IMR-90 (cell line): ENCODE results near the gene MAP2. TPM values are rescaled to one million over a fixed set of nuclear protein-coding genes. Genes with fewer than 3 reads are reported as not detected.
A peak's percentile ranks its signal among the peaks of the same experiment; 100 is the strongest.

Source experiments
- ATAC-seq: fragments of 200-7000 bp; cut with Tn5 transposase; 2 replicates; pipeline ENCODE4 v1.9.1; 2020; ENCODE audit warnings: low read depth, mild to moderate bottlenecking, moderate library complexity
- BruUV-seq: library from RNA; stranded (reverse); fragments of 400-500 nt; replicated peaks from 2 replicates; lab custom pipeline; 2021; lab: Mats Ljungman, UMichigan
- CTCF ChIA-PET: fragments of 300-600 bp; formaldehyde crosslinking; extraction: SDS; loops from one replicate; lab custom pipeline; 2021; ENCODE audit warnings: antibody characterized with exemption; lab: Yijun Ruan, JAX
- POLR2A ChIA-PET: fragments of 300-600 bp; sonication (Branson Sonifier 250); formaldehyde crosslinking; loops from one replicate; lab custom pipeline; 2022; ENCODE audit warnings: antibody characterized with exemption; ENCODE audit not compliant: unreplicated experiment; lab: Charles Lee
- DNase-seq: peaks from one replicate; pipeline ENCODE4 v3.0.0; 2013
- H2AFZ ChIP-seq: replicated peaks from 2 replicates; pipeline ENCODE3; 2013; ENCODE audit warnings: low read length, mild to moderate bottlenecking; ENCODE audit not compliant: poor library complexity
- H2AK5ac ChIP-seq: 2 replicates; pipeline ENCODE4 v1.6.1; 2013; ENCODE audit warnings: low read depth, low read length, inconsistent platforms
- H2AK9ac ChIP-seq: replicated peaks from 2 replicates; pipeline ENCODE3; 2013; ENCODE audit warnings: mild to moderate bottlenecking, low read depth, low read length, moderate library complexity; ENCODE audit not compliant: poor library complexity
- H2BK120ac ChIP-seq: 2 replicates; pipeline ENCODE4 v1.6.1; 2013; ENCODE audit warnings: low read depth, low read length, inconsistent platforms
- H2BK15ac ChIP-seq: 3 replicates; pipeline ENCODE4 v1.6.1; 2013; ENCODE audit warnings: low read depth, low read length, inconsistent platforms
- H2BK20ac ChIP-seq: 2 replicates; pipeline ENCODE4 v1.6.1; 2013; ENCODE audit warnings: low read depth, mild to moderate bottlenecking, inconsistent platforms, low read length, moderate library complexity
- H2BK5ac ChIP-seq: 2 replicates; pipeline ENCODE4 v1.6.1; 2013; ENCODE audit warnings: mild to moderate bottlenecking, low read depth, low read length, inconsistent platforms; ENCODE audit not compliant: poor library complexity, severe bottlenecking
- H3K14ac ChIP-seq: replicated peaks from 2 replicates; pipeline ENCODE4 v1.6.1; 2013; ENCODE audit warnings: low read depth, low read length, inconsistent platforms
- H3K18ac ChIP-seq: 2 replicates; pipeline ENCODE4 v1.6.1; 2013; ENCODE audit warnings: low read depth, low read length, control low read depth
- H3K23ac ChIP-seq: 2 replicates; pipeline ENCODE4 v1.6.1; 2013; ENCODE audit warnings: low read depth, low read length, inconsistent platforms
- H3K27ac ChIP-seq: 2 replicates; pipeline ENCODE4 v1.5.1; 2013; ENCODE audit warnings: mild to moderate bottlenecking, control low read depth, low read length; ENCODE audit not compliant: insufficient read depth
- H3K27me3 ChIP-seq: 2 replicates; pipeline ENCODE4 v1.6.1; 2013; ENCODE audit warnings: low read length; ENCODE audit not compliant: control insufficient read depth, insufficient read depth
- H3K36me3 ChIP-seq: 2 replicates; pipeline ENCODE4 v1.6.1; 2013; ENCODE audit warnings: low read length, mixed read lengths; ENCODE audit not compliant: control insufficient read depth, insufficient read depth
- H3K4ac ChIP-seq: 2 replicates; pipeline ENCODE4 v1.6.1; 2013; ENCODE audit warnings: low read depth, low read length, inconsistent platforms
- H3K4me1 ChIP-seq: 2 replicates; pipeline ENCODE4 v1.6.1; 2013; ENCODE audit warnings: low read length, mixed read lengths; ENCODE audit not compliant: control insufficient read depth, insufficient read depth
- H3K4me2 ChIP-seq: 2 replicates; pipeline ENCODE4 v1.6.1; 2013; ENCODE audit warnings: low read depth, mild to moderate bottlenecking, control low read depth, low read length, moderate library complexity
- H3K4me3 ChIP-seq: 2 replicates; pipeline ENCODE4 v1.5.1; 2013; ENCODE audit warnings: low read depth, mild to moderate bottlenecking, control low read depth, low read length, moderate library complexity; ENCODE audit not compliant: insufficient read depth
- H3K56ac ChIP-seq: 2 replicates; pipeline ENCODE4 v1.6.1; 2013; ENCODE audit warnings: low read length, inconsistent platforms; ENCODE audit not compliant: insufficient read depth; ENCODE audit errors: extremely low read depth
- H3K79me1 ChIP-seq, 2 experiments: 2 replicates each; pipeline ENCODE4 v1.6.1; 2013; ENCODE audit warnings: low read length in 2 of 2, inconsistent platforms in 1 of 2, low read depth in 1 of 2
- H3K9ac ChIP-seq: 2 replicates; pipeline ENCODE4 v1.6.1; 2013; ENCODE audit warnings: low read depth, low read length, control low read depth
- H3K9me1 ChIP-seq: 2 replicates; pipeline ENCODE4 v1.6.1; 2013; ENCODE audit warnings: low read length, inconsistent platforms; ENCODE audit not compliant: insufficient read depth
- H3K9me3 ChIP-seq: 2 replicates; pipeline ENCODE4 v1.6.1; 2013; ENCODE audit warnings: low read length; ENCODE audit not compliant: control insufficient read depth, insufficient read depth
- H4K20me1 ChIP-seq: 2 replicates; pipeline ENCODE4 v1.6.1; 2013; ENCODE audit warnings: low read length, inconsistent platforms; ENCODE audit not compliant: insufficient read depth
- H4K5ac ChIP-seq: 2 replicates; pipeline ENCODE4 v1.6.1; 2013; ENCODE audit warnings: mild to moderate bottlenecking, low read depth, low read length, control low read depth
- H4K8ac ChIP-seq, 2 experiments: 2 replicates each; pipeline ENCODE4 v1.6.1; 2013; ENCODE audit warnings: low read depth in 2 of 2, low read length in 2 of 2, control low read depth in 1 of 2, inconsistent platforms in 1 of 2
- H4K91ac ChIP-seq: 2 replicates; pipeline ENCODE4 v1.6.1; 2013; ENCODE audit warnings: low read depth, low read length, inconsistent platforms; ENCODE audit not compliant: insufficient read depth
- CEBPB ChIP-seq: IDR thresholded peaks from 2 replicates; pipeline ENCODE4 v1.6.1; 2012; ENCODE audit warnings: low read depth, low read length, improper control_type of control experiment
- CHD1 ChIP-seq: IDR thresholded peaks from 2 replicates; pipeline ENCODE4 v1.6.1; 2012; ENCODE audit warnings: low read depth, low read length, improper control_type of control experiment
- ELK1 ChIP-seq: fragments of 150-350 bp; IDR thresholded peaks from 2 replicates; pipeline ENCODE4 v1.6.1; 2016; ENCODE audit warnings: low read depth, mild to moderate bottlenecking, low read length, moderate library complexity, borderline replicate concordance
- MAFK ChIP-seq: IDR thresholded peaks from 2 replicates; pipeline ENCODE4 v1.6.1; 2012; ENCODE audit warnings: low read depth, low read length, improper control_type of control experiment
- RFX5 ChIP-seq: IDR thresholded peaks from 2 replicates; pipeline ENCODE4 v1.8.0; 2012; ENCODE audit warnings: low read depth, mild to moderate bottlenecking, low read length, moderate library complexity
- WGBS, 2 experiments: methylation state at CpG; one replicate each; pipeline versions ENCODE4 v1.1.5 to v1.1.7; 2013; ENCODE audit warnings: missing lambda C conversion rate in 2 of 2; ENCODE audit not compliant: insufficient read length in 1 of 2; ENCODE audit errors: extremely low coverage in 2 of 2; 5-methylcytosine and 5-hydroxymethylcytosine counted together
- dilution Hi-C: fragments of 300-500 bp; cut with HindIII; formaldehyde crosslinking; loops from one replicate; pipeline ENCODE4 v1.14.3; 2018; ENCODE audit warnings: low sequenced_read_pairs; ENCODE audit not compliant: unreplicated experiment
- in situ Hi-C: fragments of 300-500 bp; cut with MboI; formaldehyde crosslinking; loops from 3 replicates; pipeline ENCODE4 v1.14.3; 2019; ENCODE audit warnings: low sequenced_read_pairs, inconsistent platforms, mixed read lengths
- intact Hi-C: fragments of 100-400 bp; cut with micrococcal nuclease; formaldehyde crosslinking; loops from 2 replicates; pipeline ENCODE4 v1.10.0; 2022
- polyA plus RNA-seq, 3 experiments: library from polyadenylated mRNA; depleted of rRNA; stranded (reverse); fragments of >200 nt; gene quantifications; 2 replicates each; pipeline ENCODE4 v1.2.3, GENCODE V29; 2012; ENCODE audit warnings: low replicate concordance in 1 of 3
- total RNA-seq: library from RNA; depleted of rRNA; stranded (reverse); fragments of >200 nt; gene quantifications from 2 replicates; pipeline ENCODE4 v1.2.3, GENCODE V29; 2012
- TF ChIP-seq, protein P1 (sequence below): conservative IDR thresholded peaks from 2 replicates; pipeline ENCODE4 v1.5.1; 2012; ENCODE audit warnings: mild to moderate bottlenecking, low read depth, low read length, improper control_type of control experiment

MAP2 gene
- total and polyA plus RNA-seq, 2 of the 4 experiments (the other 2 are of a cell fraction), result 0.29 to 0.36 TPM

GRCh38 chr2:209547726-209548125 is 123.9 kb downstream of the MAP2 start:
- ChIA-PET CTCF (no interaction called here), POLR2A (no interaction called here)
- Histone ChIP-seq H3K23ac (no peak overlapping the region), H2BK20ac (no peak overlapping the region), H3K14ac (no peak overlapping the region), H3K9ac (no peak overlapping the region), H4K8ac (no peak overlapping the region), H4K20me1 (no peaks in the 10 kb centered on the region), H3K56ac (no peak overlapping the region), H4K5ac (no peak overlapping the region), H3K79me1 (no peaks in the 10 kb centered on the region), H3K27me3 (no peaks in the 10 kb centered on the region), H3K4ac (no peak overlapping the region), H2AK9ac (no peak overlapping the region), H2AK5ac (no peak overlapping the region), H3K4me3 (no peak overlapping the region), H3K4me2 (no peak overlapping the region), H3K18ac (no peak overlapping the region), H2BK5ac (no peak overlapping the region), H3K4me1 (no peaks in the 10 kb centered on the region), H3K9me1 (no peaks in the 10 kb centered on the region), H3K9me3 (no peaks in the 10 kb centered on the region), H4K91ac (no peak overlapping the region), H2AFZ (no peak overlapping the region), H2BK120ac (no peak overlapping the region), H3K27ac (no peak overlapping the region), H3K36me3 (no peaks in the 10 kb centered on the region), H2BK15ac (no peak overlapping the region)
- no TSS peak for BruUV-seq
- no CpG with 5 or more reads among the region's 1 CpG for WGBS, 2 experiments
- dilution Hi-C loops (no loop called here), in situ Hi-C loops (no loop called here), intact Hi-C loops (no loop called here)
- ATAC-seq (peak; percentile 21; the same call in 1 of the 2 replicates), DNase-seq (no peak)
- TF ChIP-seq ELK1 (no peak), CHD1 (no peak), RFX5 (no peak), CEBPB (peak; percentile 73), MAFK (no peak)
- TF ChIP-seq, protein P1, sequence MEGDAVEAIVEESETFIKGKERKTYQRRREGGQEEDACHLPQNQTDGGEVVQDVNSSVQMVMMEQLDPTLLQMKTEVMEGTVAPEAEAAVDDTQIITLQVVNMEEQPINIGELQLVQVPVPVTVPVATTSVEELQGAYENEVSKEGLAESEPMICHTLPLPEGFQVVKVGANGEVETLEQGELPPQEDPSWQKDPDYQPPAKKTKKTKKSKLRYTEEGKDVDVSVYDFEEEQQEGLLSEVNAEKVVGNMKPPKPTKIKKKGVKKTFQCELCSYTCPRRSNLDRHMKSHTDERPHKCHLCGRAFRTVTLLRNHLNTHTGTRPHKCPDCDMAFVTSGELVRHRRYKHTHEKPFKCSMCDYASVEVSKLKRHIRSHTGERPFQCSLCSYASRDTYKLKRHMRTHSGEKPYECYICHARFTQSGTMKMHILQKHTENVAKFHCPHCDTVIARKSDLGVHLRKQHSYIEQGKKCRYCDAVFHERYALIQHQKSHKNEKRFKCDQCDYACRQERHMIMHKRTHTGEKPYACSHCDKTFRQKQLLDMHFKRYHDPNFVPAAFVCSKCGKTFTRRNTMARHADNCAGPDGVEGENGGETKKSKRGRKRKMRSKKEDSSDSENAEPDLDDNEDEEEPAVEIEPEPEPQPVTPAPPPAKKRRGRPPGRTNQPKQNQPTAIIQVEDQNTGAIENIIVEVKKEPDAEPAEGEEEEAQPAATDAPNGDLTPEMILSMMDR, result no peak
